Lung microvascular endothelial cell (primary cell): Measurements from ENCODE around the gene FN1. TPM values are rescaled to one million over a fixed set of nuclear protein-coding genes. Genes with fewer than 3 reads are reported as not detected.

Experiments used
- DNase-seq, 2 donors: peaks; one replicate each; pipeline versions ENCODE4 v3.0.0 to v3.0.0-alpha.2; 2010; ENCODE audit warnings: low read depth in 2 of 2
- total RNA-seq: library from RNA; depleted of rRNA; stranded (reverse); fragments of >200 nt; gene quantifications from 2 replicates; pipeline ENCODE4 v1.2.1, GENCODE V29; 2014

Gene FN1
- total RNA-seq, 1 donor from 2014 or later = 305 TPM

DNA sequence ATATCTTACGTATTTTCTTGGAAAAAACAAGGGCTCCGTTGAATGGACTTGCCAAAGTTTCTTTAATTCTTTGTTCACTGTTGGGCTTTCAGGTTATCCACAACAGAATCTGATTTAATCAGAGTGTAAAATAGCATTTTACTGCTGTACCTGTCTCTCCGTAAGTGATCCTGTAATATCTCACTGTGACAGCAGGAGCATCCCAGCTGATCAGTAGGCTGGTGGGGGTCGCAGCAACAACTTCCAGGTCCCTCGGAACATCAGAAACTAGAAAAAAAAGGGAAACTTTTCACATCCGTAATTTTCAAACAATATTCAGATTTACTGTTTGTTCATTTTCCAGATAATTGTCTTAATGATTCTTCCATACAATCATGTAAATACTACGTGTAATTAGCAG lies 51.2 kb downstream of the FN1 start:
- DNase-seq = no peak

DNA sequence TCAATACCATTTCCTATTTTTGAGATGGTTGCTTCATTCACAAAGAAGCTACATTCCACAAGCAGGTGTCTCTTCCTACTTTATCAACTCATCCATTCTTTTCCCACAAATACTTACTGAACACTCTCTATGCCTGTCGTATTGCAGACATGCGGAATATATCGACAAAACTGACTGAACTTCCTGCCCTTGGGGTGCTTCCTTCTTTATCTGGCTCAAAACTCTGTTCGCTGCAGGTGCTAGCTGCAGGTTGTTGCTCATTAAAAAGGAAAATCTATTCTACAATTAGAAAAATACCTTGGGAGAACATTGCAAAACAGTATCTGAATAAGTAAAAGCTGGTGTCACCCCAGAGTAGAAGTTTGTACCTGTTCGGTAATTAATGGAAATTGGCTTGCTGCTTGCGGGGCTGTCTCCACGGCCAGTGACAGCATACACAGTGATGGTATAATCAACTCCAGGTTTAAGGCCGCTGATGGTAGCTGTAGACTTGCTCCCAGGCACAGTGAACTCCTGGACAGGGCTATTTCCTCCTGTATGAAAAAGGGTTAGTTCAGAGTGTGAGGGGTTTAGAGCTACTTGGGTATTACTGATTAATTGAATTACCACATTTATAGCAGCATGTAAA lies 52.1 kb downstream of the FN1 start:
- no peak for DNase-seq

DNA sequence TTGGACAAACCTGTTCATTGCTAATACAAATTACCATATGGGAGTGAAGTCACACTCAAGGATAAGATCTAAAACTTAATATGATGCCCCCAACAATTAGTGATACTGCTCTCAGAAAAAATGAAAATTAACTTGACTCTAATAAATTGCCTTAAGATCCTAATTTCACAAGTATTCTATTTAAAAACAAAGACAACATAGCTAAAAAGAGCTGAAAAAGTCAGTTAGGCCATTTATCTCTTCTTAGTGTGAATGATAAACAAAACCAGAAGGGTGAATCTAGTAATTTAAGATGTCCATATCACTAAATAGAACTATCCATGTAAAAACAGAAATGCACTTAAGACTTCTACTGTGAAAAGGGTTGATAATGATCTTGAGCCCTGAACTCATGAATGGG lies 53.4 kb downstream of the FN1 start:
- DNase-seq = no peak

DNA sequence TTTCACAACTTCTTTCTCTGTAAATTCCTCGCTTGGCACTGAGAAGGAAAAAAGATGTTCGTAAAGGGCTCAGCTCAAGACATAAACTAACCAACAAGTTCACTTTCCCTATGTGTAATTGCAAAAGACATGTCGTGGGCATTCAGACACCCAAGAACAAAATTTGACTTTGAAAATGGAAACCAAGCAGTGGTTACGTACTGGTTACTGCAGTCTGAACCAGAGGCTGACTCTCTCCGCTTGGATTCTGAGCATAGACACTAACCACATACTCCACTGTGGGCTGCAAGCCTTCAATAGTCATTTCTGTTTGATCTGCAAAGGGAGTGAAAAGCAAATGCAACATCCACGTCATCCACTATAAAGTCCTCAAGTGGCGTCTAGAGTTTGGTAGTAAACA lies 53.9 kb downstream of the FN1 start:
- no peak for DNase-seq

DNA sequence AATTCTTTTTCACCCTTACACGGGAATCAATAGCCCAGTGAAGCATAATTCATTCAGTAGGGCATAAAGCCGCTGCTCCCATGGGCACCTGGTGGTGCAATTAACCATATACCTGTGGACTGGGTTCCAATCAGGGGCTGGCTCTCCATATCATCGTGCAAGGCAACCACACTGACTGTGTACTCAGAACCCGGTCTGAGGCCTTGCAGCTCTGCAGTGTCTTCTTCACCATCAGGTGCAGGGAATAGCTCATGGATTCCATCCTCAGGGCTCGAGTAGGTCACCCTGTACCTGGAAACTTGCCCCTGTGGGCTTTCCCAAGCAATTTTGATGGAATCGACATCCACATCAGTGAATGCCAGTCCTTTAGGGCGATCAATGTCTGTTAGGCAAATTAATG lies 55.2 kb downstream of the FN1 start:
- DNase-seq = no peak

- no peak for DNase-seq
Measured at GRCh38 chr2:215379948-215380347, 55.9 kb downstream of the FN1 start.

- no peak for DNase-seq
Measured at GRCh38 chr2:215379039-215379438, 56.8 kb downstream of the FN1 start.

- no peak for DNase-seq
Measured at GRCh38 chr2:215378045-215378444, 57.8 kb downstream of the FN1 start.

GRCh38 chr2:215377283-215377682 lies 58.6 kb downstream of the FN1 start:
- DNase-seq = no peak

- DNase-seq = no peak
Measured at GRCh38 chr2:215376103-215376780, 59.6 kb downstream of the FN1 start.

DNA sequence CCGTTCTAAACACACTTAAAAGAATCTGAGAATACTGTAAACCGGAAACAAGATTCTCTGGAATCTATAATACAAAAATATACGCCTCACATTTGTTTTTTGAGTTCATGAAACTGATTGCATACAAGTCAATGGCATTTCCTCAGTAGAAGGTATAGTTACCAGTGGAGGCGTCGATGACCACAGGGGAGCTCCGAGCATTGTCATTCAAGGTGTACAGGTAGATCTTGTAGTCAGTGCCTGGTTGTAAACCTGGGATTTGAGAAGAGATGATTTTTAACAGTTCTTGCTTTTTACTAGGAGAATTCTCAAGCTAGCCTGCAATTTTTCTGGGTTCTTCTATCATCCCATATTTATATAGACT lies 60.4 kb downstream of the FN1 start:
- DNase-seq = no peak

DNA sequence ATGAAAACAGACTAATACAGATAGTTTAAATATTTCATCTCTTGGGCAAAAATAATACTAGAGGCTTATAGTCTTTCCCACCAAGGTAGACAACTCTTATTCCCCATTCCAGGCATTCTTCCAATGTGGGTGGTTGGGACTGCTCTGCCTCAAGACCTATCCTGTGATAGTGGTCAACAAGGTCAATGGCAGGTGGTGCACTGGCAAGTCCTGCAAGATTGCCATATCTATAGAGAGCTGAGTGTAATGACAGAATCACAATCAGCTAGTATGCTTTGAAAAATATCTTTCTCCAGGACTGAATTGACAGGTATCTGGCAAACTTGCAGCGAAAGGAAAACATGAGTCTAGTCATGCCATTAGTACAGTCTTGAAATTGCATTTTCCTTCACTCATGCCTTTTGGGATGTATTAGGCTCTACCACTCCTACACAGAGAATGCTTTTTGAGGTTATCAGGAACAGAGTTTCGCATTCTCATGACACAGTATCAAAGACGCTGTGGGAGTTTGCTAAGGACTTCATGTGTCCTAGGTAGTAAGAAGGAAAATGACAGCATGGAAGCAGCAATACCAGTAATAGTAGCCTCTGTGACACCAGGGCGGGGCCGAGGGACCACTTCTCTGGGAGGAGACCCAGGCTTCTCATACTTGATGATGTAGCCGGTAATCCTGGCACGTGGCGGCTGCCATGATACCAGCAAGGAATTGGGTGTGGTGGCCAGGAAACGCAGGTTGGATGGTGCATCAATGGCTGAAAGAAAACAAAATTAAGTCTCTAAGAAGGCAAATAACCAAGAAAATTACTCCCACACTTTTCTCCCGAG lies 61.0 kb downstream of the FN1 start:
- no peak for DNase-seq

GRCh38 chr2:215374002-215374401 lies 61.9 kb downstream of the FN1 start:
- DNase-seq = no peak

DNA sequence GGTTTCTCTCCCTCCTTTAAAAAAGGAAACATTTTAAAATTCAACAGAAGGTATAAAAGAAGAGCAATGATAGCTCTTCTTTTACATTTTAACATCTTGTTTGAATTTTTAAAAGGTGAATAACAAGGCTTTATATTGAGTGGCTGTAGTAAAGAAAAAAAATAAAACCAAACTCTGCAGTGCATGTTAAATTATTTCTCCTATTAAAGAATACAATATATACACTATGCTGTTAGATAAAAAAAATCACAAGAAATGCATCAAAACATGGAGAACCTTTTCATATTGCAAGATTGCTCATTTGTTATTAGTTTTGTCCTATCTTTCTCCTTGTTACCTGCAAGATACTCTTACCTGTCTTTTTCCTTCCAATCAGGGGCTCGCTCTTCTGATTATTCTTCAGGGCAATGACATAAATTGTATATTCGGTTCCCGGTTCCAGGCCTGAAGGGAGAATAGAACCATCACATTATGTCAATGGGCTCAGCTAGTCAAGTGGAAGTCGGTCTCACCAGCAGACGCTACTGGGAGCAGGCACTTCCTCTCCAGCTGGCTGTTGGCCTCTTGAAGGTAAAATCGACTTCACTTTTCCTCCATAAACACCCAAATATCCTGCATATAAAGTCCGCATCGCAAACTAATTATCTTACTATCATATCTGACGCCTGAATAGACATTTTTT lies 62.8 kb downstream of the FN1 start:
- DNase-seq = no peak

DNA sequence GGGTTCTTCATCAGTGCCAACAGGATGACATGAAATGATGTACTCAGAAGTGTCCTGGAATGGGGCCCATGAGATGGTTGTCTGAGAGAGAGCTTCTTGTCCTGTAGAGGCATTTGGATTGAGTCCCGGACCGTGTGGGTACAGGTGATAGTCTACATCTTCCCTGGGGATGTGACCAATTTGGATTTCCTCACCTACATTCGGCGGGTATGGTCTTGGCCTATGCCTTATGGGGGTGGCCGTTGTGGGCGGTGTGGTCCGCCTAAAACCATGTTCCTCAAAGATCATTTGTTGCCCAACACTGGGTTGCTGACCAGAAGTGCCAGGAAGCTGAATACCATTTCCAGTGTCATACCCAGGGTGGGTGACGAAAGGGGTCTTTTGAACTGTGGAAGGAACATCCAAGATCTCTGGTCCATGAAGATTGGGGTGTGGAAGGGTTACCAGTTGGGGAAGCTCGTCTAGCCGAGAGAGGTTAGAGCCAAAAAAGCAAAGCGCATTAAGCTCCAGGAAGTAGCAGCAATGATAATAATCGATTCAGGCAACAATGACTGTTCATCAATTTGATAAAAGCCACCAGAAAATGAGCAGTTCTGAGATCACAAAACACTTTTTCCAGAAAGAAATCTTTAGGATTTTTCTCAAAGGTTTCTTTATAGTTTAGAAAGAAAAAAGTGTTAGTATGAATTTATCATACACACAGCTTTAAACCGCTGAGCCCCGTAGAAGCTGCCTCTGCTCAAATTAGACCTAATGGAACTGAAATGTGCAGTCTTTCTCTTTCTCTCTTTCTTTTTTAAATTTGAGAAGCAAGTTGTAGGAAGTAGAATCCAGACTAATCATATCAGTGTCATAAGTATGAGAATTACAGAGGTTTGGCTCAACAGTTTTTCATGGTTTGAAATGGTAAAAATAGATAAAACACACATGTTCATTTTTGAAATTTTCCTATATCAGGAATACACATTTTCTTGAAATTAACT lies 63.7 kb downstream of the FN1 start:
- no peak for DNase-seq

GRCh38 chr2:215370112-215370965 lies 65.5 kb downstream of the FN1 start:
- DNase-seq = no peak

DNA sequence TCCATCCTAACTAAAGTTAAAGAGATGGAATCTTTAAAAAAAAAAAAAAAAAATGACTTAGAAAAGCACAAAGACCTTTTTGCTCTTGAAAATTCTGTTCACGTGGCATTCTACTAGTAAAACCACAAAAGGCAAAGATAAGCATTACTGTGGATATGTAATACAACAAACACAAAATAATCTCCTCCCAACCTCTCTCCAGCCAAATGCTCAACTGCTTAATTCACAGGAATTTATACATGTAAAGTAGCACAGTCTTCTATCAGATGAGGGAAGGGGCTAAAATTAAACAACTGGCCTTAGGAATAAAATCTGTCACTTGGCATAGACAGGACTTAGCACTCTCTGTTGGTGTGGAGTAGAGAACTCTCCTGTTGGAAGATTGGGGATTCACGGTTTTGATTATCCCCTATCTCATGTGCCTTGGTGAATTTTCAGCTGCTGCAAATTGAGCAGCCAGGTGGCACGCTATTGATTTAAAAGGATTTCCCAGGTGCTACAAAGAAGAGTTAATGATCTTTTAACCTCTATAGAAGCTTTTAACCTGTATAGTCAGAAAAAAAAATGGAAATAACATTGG lies 66.6 kb downstream of the FN1 start:
- no peak for DNase-seq

- no peak for DNase-seq
Measured at GRCh38 chr2:215368493-215368809, 67.4 kb downstream of the FN1 start.

- DNase-seq = peak in 1 of 2 donors; percentile 77
Measured at GRCh38 chr2:215367662-215368492, 68.0 kb downstream of the FN1 start.
